Neural cell (in vitro differentiated cells): Measurements from ENCODE around the gene PRICKLE3.

Experiments used
- EP300 ChIP-seq: fragments of 450-650 bp; conservative IDR thresholded peaks from 2 replicates; pipeline ENCODE4 v1.6.1; 2014; ENCODE audit warnings: antibody characterized with exemption, mild to moderate bottlenecking, moderate library complexity; ENCODE audit not compliant: poor library complexity, severe bottlenecking
- EZH2 ChIP-seq: fragments of 200-600, 300-800 bp; shearing (Covaris generic), sonication (generic); IDR thresholded peaks from 2 replicates; pipeline ENCODE4 v1.6.1; 2014; ENCODE audit warnings: antibody characterized with exemption, low read length, borderline replicate concordance, mild to moderate bottlenecking; ENCODE audit not compliant: insufficient read depth, poor library complexity, severe bottlenecking
- MXI1 ChIP-seq: fragments of 450-650 bp; conservative IDR thresholded peaks from 2 replicates; pipeline ENCODE4 v1.6.1; 2014; ENCODE audit warnings: antibody characterized with exemption, mild to moderate bottlenecking; ENCODE audit not compliant: poor library complexity, severe bottlenecking
- POLR2AphosphoS5 ChIP-seq: IDR thresholded peaks from 2 replicates; pipeline ENCODE4 v1.6.1; 2012
- RAD21 ChIP-seq: fragments of 450-650 bp; conservative IDR thresholded peaks from 2 replicates; pipeline ENCODE4 v1.6.1; 2014; ENCODE audit warnings: antibody characterized with exemption, mild to moderate bottlenecking, moderate library complexity
- TAF1 ChIP-seq: IDR thresholded peaks from 2 replicates; pipeline ENCODE4 v1.6.1; 2012; ENCODE audit warnings: low read depth
- TF ChIP-seq, protein P1 (sequence below): fragments of 450-650 bp; IDR thresholded peaks from 2 replicates; pipeline ENCODE4 v1.5.1; 2014; ENCODE audit warnings: antibody characterized with exemption, mild to moderate bottlenecking, moderate library complexity; ENCODE audit not compliant: poor library complexity, severe bottlenecking
- TF ChIP-seq, protein P2 (sequence below): IDR thresholded peaks from 2 replicates; pipeline ENCODE4 v1.6.1; 2012; ENCODE audit warnings: borderline replicate concordance

DNA sequence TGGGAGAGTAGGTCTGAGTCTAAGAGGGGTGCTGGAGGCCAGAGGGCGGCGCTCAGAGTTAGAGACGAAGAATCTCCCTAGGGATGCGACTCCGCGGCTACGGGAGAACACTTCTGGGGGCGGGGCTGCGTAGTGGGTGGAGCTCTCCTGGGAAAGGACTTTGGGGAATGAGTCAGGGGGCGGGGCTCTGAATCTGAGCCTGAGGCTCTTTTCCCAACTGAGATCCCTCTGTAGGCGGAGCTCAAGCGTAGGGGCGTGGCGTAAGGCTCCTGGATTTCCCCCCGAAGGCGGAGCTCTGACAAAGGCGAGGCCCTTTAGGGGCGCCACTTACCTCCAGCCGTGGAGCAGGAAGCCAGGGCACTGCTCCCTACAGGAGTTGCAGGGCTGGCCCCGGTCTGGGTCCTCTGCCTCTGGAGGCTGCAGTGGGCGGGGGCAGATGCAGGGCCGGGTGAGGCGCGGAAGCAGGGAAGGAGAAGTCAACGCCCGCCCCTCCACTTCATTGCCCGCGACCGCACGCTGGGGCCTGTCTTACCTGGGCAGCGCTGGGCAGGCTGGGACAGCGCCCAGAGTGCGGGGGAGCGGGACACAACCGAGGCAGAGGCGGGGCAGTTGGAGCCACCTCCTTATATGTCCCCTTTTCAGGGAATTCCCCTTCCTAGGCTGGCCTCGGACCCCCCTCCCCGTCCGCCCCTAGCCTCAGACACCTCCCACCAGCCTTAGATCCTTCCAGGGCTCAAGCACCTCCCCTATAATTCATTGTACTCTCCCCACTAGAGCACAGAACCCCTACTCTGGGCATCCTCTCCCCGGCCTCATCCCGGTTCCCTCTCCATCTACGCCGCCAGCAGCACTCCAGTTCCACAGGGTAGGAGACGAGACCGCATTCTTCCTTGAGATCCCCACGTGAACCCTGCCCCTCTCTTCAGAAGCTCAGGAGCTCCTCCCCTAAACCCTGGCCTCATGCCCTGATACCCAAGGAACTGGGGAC lies 1.6 kb downstream of the PRICKLE3 start:
- no peak for TF ChIP-seq EZH2
- TF ChIP-seq, protein P1, sequence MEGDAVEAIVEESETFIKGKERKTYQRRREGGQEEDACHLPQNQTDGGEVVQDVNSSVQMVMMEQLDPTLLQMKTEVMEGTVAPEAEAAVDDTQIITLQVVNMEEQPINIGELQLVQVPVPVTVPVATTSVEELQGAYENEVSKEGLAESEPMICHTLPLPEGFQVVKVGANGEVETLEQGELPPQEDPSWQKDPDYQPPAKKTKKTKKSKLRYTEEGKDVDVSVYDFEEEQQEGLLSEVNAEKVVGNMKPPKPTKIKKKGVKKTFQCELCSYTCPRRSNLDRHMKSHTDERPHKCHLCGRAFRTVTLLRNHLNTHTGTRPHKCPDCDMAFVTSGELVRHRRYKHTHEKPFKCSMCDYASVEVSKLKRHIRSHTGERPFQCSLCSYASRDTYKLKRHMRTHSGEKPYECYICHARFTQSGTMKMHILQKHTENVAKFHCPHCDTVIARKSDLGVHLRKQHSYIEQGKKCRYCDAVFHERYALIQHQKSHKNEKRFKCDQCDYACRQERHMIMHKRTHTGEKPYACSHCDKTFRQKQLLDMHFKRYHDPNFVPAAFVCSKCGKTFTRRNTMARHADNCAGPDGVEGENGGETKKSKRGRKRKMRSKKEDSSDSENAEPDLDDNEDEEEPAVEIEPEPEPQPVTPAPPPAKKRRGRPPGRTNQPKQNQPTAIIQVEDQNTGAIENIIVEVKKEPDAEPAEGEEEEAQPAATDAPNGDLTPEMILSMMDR, result no peak
- TF ChIP-seq TAF1, result no peak
- TF ChIP-seq RAD21, result no peak
- no peak for TF ChIP-seq EP300
- TF ChIP-seq, protein P2, sequence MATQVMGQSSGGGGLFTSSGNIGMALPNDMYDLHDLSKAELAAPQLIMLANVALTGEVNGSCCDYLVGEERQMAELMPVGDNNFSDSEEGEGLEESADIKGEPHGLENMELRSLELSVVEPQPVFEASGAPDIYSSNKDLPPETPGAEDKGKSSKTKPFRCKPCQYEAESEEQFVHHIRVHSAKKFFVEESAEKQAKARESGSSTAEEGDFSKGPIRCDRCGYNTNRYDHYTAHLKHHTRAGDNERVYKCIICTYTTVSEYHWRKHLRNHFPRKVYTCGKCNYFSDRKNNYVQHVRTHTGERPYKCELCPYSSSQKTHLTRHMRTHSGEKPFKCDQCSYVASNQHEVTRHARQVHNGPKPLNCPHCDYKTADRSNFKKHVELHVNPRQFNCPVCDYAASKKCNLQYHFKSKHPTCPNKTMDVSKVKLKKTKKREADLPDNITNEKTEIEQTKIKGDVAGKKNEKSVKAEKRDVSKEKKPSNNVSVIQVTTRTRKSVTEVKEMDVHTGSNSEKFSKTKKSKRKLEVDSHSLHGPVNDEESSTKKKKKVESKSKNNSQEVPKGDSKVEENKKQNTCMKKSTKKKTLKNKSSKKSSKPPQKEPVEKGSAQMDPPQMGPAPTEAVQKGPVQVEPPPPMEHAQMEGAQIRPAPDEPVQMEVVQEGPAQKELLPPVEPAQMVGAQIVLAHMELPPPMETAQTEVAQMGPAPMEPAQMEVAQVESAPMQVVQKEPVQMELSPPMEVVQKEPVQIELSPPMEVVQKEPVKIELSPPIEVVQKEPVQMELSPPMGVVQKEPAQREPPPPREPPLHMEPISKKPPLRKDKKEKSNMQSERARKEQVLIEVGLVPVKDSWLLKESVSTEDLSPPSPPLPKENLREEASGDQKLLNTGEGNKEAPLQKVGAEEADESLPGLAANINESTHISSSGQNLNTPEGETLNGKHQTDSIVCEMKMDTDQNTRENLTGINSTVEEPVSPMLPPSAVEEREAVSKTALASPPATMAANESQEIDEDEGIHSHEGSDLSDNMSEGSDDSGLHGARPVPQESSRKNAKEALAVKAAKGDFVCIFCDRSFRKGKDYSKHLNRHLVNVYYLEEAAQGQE, result no peak
- no peak for TF ChIP-seq POLR2AphosphoS5
- no peak for TF ChIP-seq MXI1
